Mesendoderm (in vitro differentiated cells): ENCODE data around the gene ERGIC1.

ENCODE experiments used
- DNase-seq: peaks from one replicate; pipeline ENCODE4 v3.0.0; 2013
- H2AK5ac ChIP-seq: 2 replicates; pipeline ENCODE4 v1.6.1; 2013; ENCODE audit warnings: low read length, inconsistent platforms
- H2BK120ac ChIP-seq: 2 replicates; pipeline ENCODE4 v1.6.1; 2013; ENCODE audit warnings: low read depth, mild to moderate bottlenecking, low read length, moderate library complexity, mixed read lengths
- H2BK15ac ChIP-seq: replicated peaks from 2 replicates; pipeline ENCODE4 v1.6.1; 2013; ENCODE audit warnings: low read depth, mild to moderate bottlenecking, moderate library complexity
- H2BK5ac ChIP-seq: 2 replicates; pipeline ENCODE4 v1.6.1; 2013; ENCODE audit warnings: low read length, inconsistent platforms
- H3K18ac ChIP-seq: 2 replicates; pipeline ENCODE4 v1.6.1; 2013; ENCODE audit warnings: mild to moderate bottlenecking, low read length, mixed read lengths
- H3K23ac ChIP-seq: one replicate; pipeline ENCODE4 v1.6.1; 2013; ENCODE audit warnings: low read length
- H3K27ac ChIP-seq: 2 replicates; pipeline ENCODE4 v1.5.1; 2013; ENCODE audit warnings: low read depth, mild to moderate bottlenecking, inconsistent platforms, low read length, moderate library complexity
- H3K27me3 ChIP-seq: 2 replicates; pipeline ENCODE4 v1.6.1; 2013; ENCODE audit warnings: low read length, control low read depth, mild to moderate bottlenecking, inconsistent platforms; ENCODE audit not compliant: insufficient read depth, poor library complexity
- H3K36me3 ChIP-seq: 2 replicates; pipeline ENCODE4 v1.6.1; 2013; ENCODE audit warnings: low read length, inconsistent platforms; ENCODE audit not compliant: control insufficient read depth, insufficient read depth
- H3K4ac ChIP-seq: one replicate; pipeline ENCODE4 v1.6.1; 2013; ENCODE audit warnings: low read depth, mild to moderate bottlenecking, low read length, moderate library complexity
- H3K4me1 ChIP-seq: 2 replicates; pipeline ENCODE4 v1.6.1; 2013; ENCODE audit warnings: low read depth, low read length, inconsistent platforms; ENCODE audit not compliant: control insufficient read depth
- H3K4me2 ChIP-seq: 2 replicates; pipeline ENCODE4 v1.6.1; 2013; ENCODE audit warnings: low read length
- H3K4me3 ChIP-seq: 2 replicates; pipeline ENCODE4 v1.5.1; 2013; ENCODE audit warnings: mild to moderate bottlenecking, low read length
- H3K56ac ChIP-seq: one replicate; pipeline ENCODE4 v1.6.1; 2013; ENCODE audit warnings: low read length
- H3K79me1 ChIP-seq: 2 replicates; pipeline ENCODE4 v1.6.1; 2013; ENCODE audit warnings: low read length, inconsistent platforms
- H3K79me2 ChIP-seq: 2 replicates; pipeline ENCODE4 v1.6.1; 2013; ENCODE audit warnings: mild to moderate bottlenecking, low read length; ENCODE audit not compliant: control insufficient read depth, insufficient read depth
- H3K9ac ChIP-seq: 2 replicates; pipeline ENCODE4 v1.6.1; 2013; ENCODE audit warnings: low read length, inconsistent platforms
- H4K5ac ChIP-seq: one replicate; pipeline ENCODE4 v1.6.1; 2013; ENCODE audit warnings: low read length
- H4K8ac ChIP-seq: one replicate; pipeline ENCODE4 v1.6.1; 2013; ENCODE audit warnings: low read depth, mild to moderate bottlenecking, control low read depth, low read length, moderate library complexity
- WGBS: extraction: QIAGEN DNeasy Blood & Tissue Kit; methylation state at CpG from one replicate; pipeline ENCODE4 v1.1.7; 2013; ENCODE audit warnings: low lambda C conversion rate, missing lambda C conversion rate; ENCODE audit not compliant: insufficient coverage; ENCODE audit errors: extremely low coverage; 5-methylcytosine and 5-hydroxymethylcytosine counted together

The ERGIC1 gene

GRCh38 chr5:172820046-172820767, 13.8 kb upstream of the ERGIC1 start:
- Histone ChIP-seq H3K4ac (no peak overlapping the region), H4K5ac (no peak overlapping the region), H3K36me3 (no peaks in the 10 kb centered on the region), H2BK5ac (no peak overlapping the region), H3K18ac (no peak overlapping the region), H4K8ac (no peak overlapping the region), H3K4me2 (no peak overlapping the region), H2AK5ac (no peak overlapping the region), H3K56ac (no peak overlapping the region), H3K27ac (no peak overlapping the region), H3K23ac (no peak overlapping the region), H3K9ac (no peak overlapping the region), H2BK120ac (no peak overlapping the region), H3K4me1 (peaks cover 6% of the 10 kb centered on the region), H3K4me3 (no peak overlapping the region), H2BK15ac (no peak overlapping the region), H3K27me3 (no peaks in the 10 kb centered on the region), H3K79me1 (no peaks in the 10 kb centered on the region), H3K79me2 (no peaks in the 10 kb centered on the region)
- DNase-seq, result no peak
- no CpG with 5 or more reads among the region's 16 CpGs for WGBS

DNA sequence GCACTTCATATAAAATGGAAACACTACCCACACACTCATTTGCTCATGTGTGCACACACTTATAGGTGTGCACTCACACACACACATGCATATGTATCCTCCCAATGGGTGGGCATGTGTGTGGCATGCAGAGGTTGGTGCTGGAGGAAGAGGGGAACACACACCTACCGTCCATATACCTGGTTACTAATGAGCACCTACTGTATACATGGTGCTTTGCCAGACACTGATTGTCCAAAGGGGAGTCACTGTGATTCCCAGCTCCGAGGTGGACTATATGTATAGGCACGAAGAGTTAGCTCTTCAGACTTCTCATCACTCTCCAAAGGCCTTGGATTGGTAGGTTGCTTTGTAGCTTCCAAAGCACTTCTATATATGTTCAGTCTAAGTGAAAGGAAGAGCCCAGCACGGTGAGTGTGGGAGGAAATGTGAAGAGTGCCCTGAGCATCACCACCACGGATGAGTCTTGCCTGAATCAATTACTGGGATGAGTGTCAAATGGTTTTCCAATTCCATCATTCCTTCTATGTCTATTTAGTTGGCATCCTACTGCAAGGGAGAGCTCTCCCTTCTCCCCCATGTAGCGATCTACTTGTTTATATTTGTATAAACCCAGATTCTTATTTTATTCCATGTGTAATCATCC, 12.6 kb upstream of the ERGIC1 start:
- Histone ChIP-seq H3K4me2 (no peak overlapping the region), H2AK5ac (no peak overlapping the region), H3K27me3 (no peaks in the 10 kb centered on the region), H2BK120ac (no peak overlapping the region), H2BK5ac (no peak overlapping the region), H3K79me2 (no peaks in the 10 kb centered on the region), H3K56ac (no peak overlapping the region), H4K8ac (no peak overlapping the region), H3K18ac (no peak overlapping the region), H3K4me3 (no peak overlapping the region), H3K27ac (no peak overlapping the region), H3K9ac (no peak overlapping the region), H3K4me1 (peaks cover 6% of the 10 kb centered on the region), H3K23ac (no peak overlapping the region), H4K5ac (no peak overlapping the region), H3K36me3 (no peaks in the 10 kb centered on the region), H3K4ac (no peak overlapping the region), H3K79me1 (no peaks in the 10 kb centered on the region), H2BK15ac (no peak overlapping the region)
- no peak for DNase-seq
- WGBS, result no CpG with 5 or more reads among the region's 6 CpGs

- DNase-seq, result peak; percentile 81
- Histone ChIP-seq H2BK120ac (no peak overlapping the region), H3K4ac (no peak overlapping the region), H4K8ac (no peak overlapping the region), H3K18ac (no peak overlapping the region), H2AK5ac (no peak overlapping the region), H3K79me1 (no peaks in the 10 kb centered on the region), H3K56ac (peak overlapping the region; percentile 6), H2BK5ac (no peak overlapping the region), H3K27ac (no peak overlapping the region), H3K79me2 (no peaks in the 10 kb centered on the region), H3K4me1 (peaks cover 8% of the 10 kb centered on the region), H2BK15ac (no peak overlapping the region), H3K4me3 (no peak overlapping the region), H3K9ac (no peak overlapping the region), H3K27me3 (no peaks in the 10 kb centered on the region), H3K36me3 (no peaks in the 10 kb centered on the region), H4K5ac (no peak overlapping the region), H3K23ac (no peak overlapping the region), H3K4me2 (no peak overlapping the region)
- WGBS, result no CpG with 5 or more reads among the region's 6 CpGs
These were observed 10.2 kb upstream of the ERGIC1 start for GRCh38 chr5:172823840-172824362.

GRCh38 chr5:172825610-172826204, 8.3 kb upstream of the ERGIC1 start:
- Histone ChIP-seq H3K4ac (no peak overlapping the region), H3K23ac (no peak overlapping the region), H3K18ac (no peak overlapping the region), H3K56ac (no peak overlapping the region), H3K27me3 (no peaks in the 10 kb centered on the region), H3K4me2 (no peak overlapping the region), H2BK120ac (no peak overlapping the region), H3K4me1 (peaks cover 8% of the 10 kb centered on the region), H2AK5ac (no peak overlapping the region), H3K79me2 (no peaks in the 10 kb centered on the region), H4K5ac (no peak overlapping the region), H3K79me1 (no peaks in the 10 kb centered on the region), H2BK15ac (no peak overlapping the region), H3K9ac (no peak overlapping the region), H4K8ac (no peak overlapping the region), H3K4me3 (no peak overlapping the region), H2BK5ac (no peak overlapping the region), H3K36me3 (no peaks in the 10 kb centered on the region), H3K27ac (no peak overlapping the region)
- WGBS, result no CpG with 5 or more reads among the region's 2 CpGs
- DNase-seq, result no peak

DNA sequence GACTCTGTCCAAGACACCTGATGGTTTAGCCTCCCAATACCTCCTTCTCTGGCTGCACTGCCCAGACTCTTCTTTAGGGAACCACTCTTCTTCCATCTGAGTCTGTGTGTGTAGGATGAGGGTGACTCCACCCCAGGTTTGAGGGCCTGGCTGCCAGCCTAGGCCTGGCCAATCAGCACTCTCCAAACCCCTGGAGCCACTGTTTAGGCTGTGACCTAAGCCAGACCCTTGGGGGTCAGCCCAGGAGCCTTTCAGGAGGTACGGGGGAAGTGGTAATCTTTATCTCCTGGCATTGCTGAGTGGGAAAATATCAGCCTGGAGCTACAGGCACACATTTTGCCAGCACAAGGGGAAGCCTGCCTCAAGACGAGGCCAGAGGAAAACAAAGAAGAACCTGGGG, 6.2 kb upstream of the ERGIC1 start:
- no peak overlapping the region for H3K9ac ChIP-seq

More for the DNA sequence above, 6.2 kb upstream of the ERGIC1 start:
- Histone ChIP-seq H3K4ac (no peak overlapping the region), H4K5ac (no peak overlapping the region), H3K4me2 (no peak overlapping the region), H3K79me1 (no peaks in the 10 kb centered on the region), H3K56ac (peak overlapping the region; percentile 54), H3K4me1 (peaks cover 8% of the 10 kb centered on the region), H3K18ac (no peak overlapping the region), H2BK15ac (no peak overlapping the region), H3K27me3 (no peaks in the 10 kb centered on the region), H3K36me3 (no peaks in the 10 kb centered on the region), H2BK120ac (no peak overlapping the region), H3K4me3 (no peak overlapping the region), H2AK5ac (no peak overlapping the region), H4K8ac (no peak overlapping the region), H3K27ac (no peak overlapping the region), H3K23ac (no peak overlapping the region), H2BK5ac (no peak overlapping the region), H3K79me2 (no peaks in the 10 kb centered on the region)
- no CpG with 5 or more reads among the region's 2 CpGs for WGBS
- peak; percentile 56 for DNase-seq
